Endothelial cell of umbilical vein (primary cell): ENCODE measurements around the gene RAB19. TPM values are rescaled to one million over a fixed set of nuclear protein-coding genes. Genes with fewer than 3 reads are reported as not detected.

Source experiments
- BruUV-seq: library from RNA; stranded (reverse); fragments of 400-500 nt; replicated peaks from 2 replicates; lab custom pipeline; 2021; lab: Mats Ljungman, UMichigan
- CTCF ChIA-PET: fragments of 300-600, 350-600 bp; sonication (Branson Sonifier 250); formaldehyde crosslinking; loops from one replicate; lab custom pipeline; 2021; ENCODE audit warnings: antibody characterized with exemption, inconsistent platforms; lab: Charles Lee
- POLR2A ChIA-PET: fragments of 300-600, 350-600 bp; sonication (Branson Sonifier 250); formaldehyde crosslinking; loops from one replicate; lab custom pipeline; 2021; ENCODE audit warnings: antibody characterized with exemption, inconsistent platforms; lab: Charles Lee
- DNase-seq: peaks from one replicate; pipeline ENCODE4 v3.0.0-alpha.2; 2011; ENCODE audit warnings: low read depth, low spot score
- FAIRE-seq: peaks from 2 replicates; lab custom pipeline; 2011; peaks lifted over from hg19 to GRCh38; lab: Jason Lieb, UNC
- H2AFZ ChIP-seq: 2 replicates; pipeline ENCODE4 v1.6.0; 2012; ENCODE audit warnings: low read depth, low read length, control low read depth, inconsistent platforms
- H3K27ac ChIP-seq: 2 replicates; pipeline ENCODE4 v1.5.1; 2011; ENCODE audit warnings: low read depth, mild to moderate bottlenecking, control low read depth, low read length, moderate library complexity; ENCODE audit not compliant: insufficient read depth
- H3K27me3 ChIP-seq, 2 experiments: 2 replicates each; pipeline versions ENCODE4 v1.6.0 to v1.6.1; 2011; ENCODE audit warnings: low read length in 2 of 2, mixed read lengths in 1 of 2; ENCODE audit not compliant: control insufficient read depth in 2 of 2, insufficient read depth in 2 of 2
- H3K36me3 ChIP-seq, 2 experiments: 2 replicates in 1 of 2; 3 replicates in 1 of 2; pipeline ENCODE4 v1.5.1; 2011; ENCODE audit warnings: low read length in 2 of 2, mild to moderate bottlenecking in 1 of 2, moderate library complexity in 1 of 2; ENCODE audit not compliant: control insufficient read depth in 2 of 2, insufficient read depth in 2 of 2; ENCODE audit errors: extremely low read depth in 1 of 2
- H3K4me1 ChIP-seq: 3 replicates; pipeline ENCODE4 v1.5.1; 2011; ENCODE audit warnings: mild to moderate bottlenecking, low read length; ENCODE audit not compliant: control insufficient read depth, insufficient read depth; ENCODE audit errors: extremely low read depth
- H3K4me2 ChIP-seq: 2 replicates; pipeline ENCODE4 v1.6.1; 2011; ENCODE audit warnings: low read length, control low read depth, mixed read lengths; ENCODE audit not compliant: insufficient read depth
- H3K4me3 ChIP-seq, 3 experiments: fragments of 200-600 bp in 1 of 3; sonication (generic), shearing (Covaris generic) in 1 of 3; replicated peaks in 1 of 3; 2 replicates each; pipeline ENCODE4 v1.5.1; 2011 to 2016; ENCODE audit warnings: control low read depth in 3 of 3, low read length in 3 of 3, mild to moderate bottlenecking in 2 of 3, inconsistent platforms in 1 of 3, low read depth in 1 of 3, moderate library complexity in 1 of 3; ENCODE audit not compliant: insufficient read depth in 1 of 3
- H3K79me2 ChIP-seq: 2 replicates; pipeline ENCODE4 v1.6.0; 2012; ENCODE audit warnings: low read length, inconsistent platforms; ENCODE audit not compliant: control insufficient read depth, insufficient read depth
- H3K9ac ChIP-seq: replicated peaks from 2 replicates; pipeline ENCODE3; 2011; ENCODE audit warnings: low read length, control low read depth; ENCODE audit not compliant: insufficient read depth; ENCODE audit errors: extremely low read depth
- H3K9me1 ChIP-seq: replicated peaks from 3 replicates; pipeline ENCODE4 v1.6.0; 2011; ENCODE audit warnings: mild to moderate bottlenecking, low read length; ENCODE audit not compliant: control insufficient read depth, insufficient read depth; ENCODE audit errors: extremely low read depth
- H3K9me3 ChIP-seq: replicated peaks from 2 replicates; pipeline ENCODE4 v1.5.1; 2012; ENCODE audit warnings: low read length, inconsistent platforms; ENCODE audit not compliant: control insufficient read depth, insufficient read depth
- H4K20me1 ChIP-seq: replicated peaks from 2 replicates; pipeline ENCODE3; 2011; ENCODE audit warnings: mild to moderate bottlenecking, low read length; ENCODE audit not compliant: control insufficient read depth, insufficient read depth; ENCODE audit errors: extremely low read depth
- CTCF ChIP-seq, 2 donors: IDR thresholded peaks; 1 replicate in 1 of 2; 2 replicates in 1 of 2; pipeline ENCODE4 v1.5.1; 2011; ENCODE audit warnings: low read length in 2 of 2, mild to moderate bottlenecking in 2 of 2, moderate library complexity in 2 of 2, control low read depth in 1 of 2, inconsistent platforms in 1 of 2, low read depth in 1 of 2; ENCODE audit not compliant: insufficient read depth in 1 of 2; ENCODE audit errors: extremely low read depth in 1 of 2
- EZH2 ChIP-seq: IDR thresholded peaks from 2 replicates; pipeline ENCODE4 v1.6.1; 2012; ENCODE audit warnings: borderline replicate concordance, low read depth, mild to moderate bottlenecking, moderate library complexity, low read length, inconsistent platforms; ENCODE audit not compliant: severe bottlenecking
- FOS ChIP-seq: IDR thresholded peaks from 2 replicates; pipeline ENCODE4 v1.6.1; 2011; ENCODE audit warnings: mild to moderate bottlenecking, low read length, moderate library complexity, borderline replicate concordance; ENCODE audit not compliant: insufficient read depth
- GATA2 ChIP-seq: IDR thresholded peaks from 2 replicates; pipeline ENCODE4 v1.7.0; 2011; ENCODE audit warnings: low read depth, mild to moderate bottlenecking, moderate library complexity, mixed read lengths, low read length; ENCODE audit not compliant: insufficient read length, insufficient read depth
- JUN ChIP-seq: IDR thresholded peaks from 2 replicates; pipeline ENCODE4 v1.6.1; 2011; ENCODE audit warnings: borderline replicate concordance, low read depth; ENCODE audit not compliant: insufficient read length, insufficient read depth
- MAX ChIP-seq: IDR thresholded peaks from 2 replicates; pipeline ENCODE4 v1.6.1; 2011; ENCODE audit not compliant: insufficient read depth, insufficient read length
- POLR2A ChIP-seq: IDR thresholded peaks from 2 replicates; pipeline ENCODE4 v1.6.1; 2012; ENCODE audit warnings: low read depth, mild to moderate bottlenecking, control low read depth, low read length
- POLR2AphosphoS5 ChIP-seq: IDR thresholded peaks from 2 replicates; pipeline ENCODE4 v1.6.1; 2012; ENCODE audit warnings: low read depth, mild to moderate bottlenecking, control low read depth, low read length, moderate library complexity; ENCODE audit not compliant: insufficient read depth
- dilution Hi-C: fragments of 300-500 bp; cut with MboI; formaldehyde crosslinking; loops from one replicate; pipeline ENCODE4 v1.15.0; 2019; ENCODE audit warnings: low sequenced_read_pairs; ENCODE audit not compliant: extremely low pct_ligation_motif_present
- intact Hi-C: fragments of 100-400 bp; cut with micrococcal nuclease; formaldehyde crosslinking; loops from one replicate; pipeline ENCODE4 v1.10.0; 2022
- polyA plus RNA-seq, 4 experiments: library from polyadenylated mRNA; depleted of rRNA in 3 of 4; stranded (reverse) in 3 of 4; unstranded in 1 of 4; fragments of >200 nt; gene quantifications; 2 replicates each; pipeline versions ENCODE4 v1.2.1 to v1.2.3, GENCODE V29; 2011 to 2012; ENCODE audit warnings: missing spikeins in 1 of 4
- total RNA-seq: library from RNA; stranded (reverse); gene quantifications from 2 replicates; pipeline ENCODE4 v1.2.3, GENCODE V29; 2021

RAB19 gene
- total and polyA plus RNA-seq, 2 donors (not counting 3 experiments of a cell fraction or from before 2014, with no cell fraction given) = not detected

- ChIA-PET POLR2A (no interaction called here), CTCF (no interaction called here)
- Histone ChIP-seq H3K4me1 (no peaks in the 10 kb centered on the region), H3K9me3 (no peaks in the 10 kb centered on the region), H4K20me1 (no peaks in the 10 kb centered on the region), H3K36me3 (peaks cover 0 to 5% of the 10 kb centered on the region in 2 experiments), H3K4me2 (no peak overlapping the region), H3K79me2 (no peaks in the 10 kb centered on the region), H3K9me1 (no peaks in the 10 kb centered on the region), H3K9ac (no peak overlapping the region), H3K4me3 (no peak overlapping the region), H2AFZ (no peak overlapping the region), H3K27me3 (no peaks in the 10 kb centered on the region), H3K27ac (no peak overlapping the region)
- DNase-seq = no peak
- dilution Hi-C loops (no loop called here), intact Hi-C loops (no loop called here)
- TF ChIP-seq POLR2AphosphoS5 (no peak), POLR2A (no peak), EZH2 (no peak), FOS (no peak), JUN (no peak), CTCF (IDR thresholded peaks at IDR 0.05; ENCODE audit: extremely low read depth in 1 of 2, insufficient read depth in 1 of 2, low read depth in 1 of 2, low read length in 2 of 2) (no peak), GATA2 (no peak), MAX (no peak)
- BruUV-seq = no TSS peak
- no peak for FAIRE-seq
These were observed 36.3 kb upstream of the RAB19 start for GRCh38 chr7:140367528-140367927.
